ENCODE results near the gene CREB1. TPM values are rescaled to one million over a fixed set of nuclear protein-coding genes. Genes with fewer than 3 reads are reported as not detected.

CREB1 gene
- total and polyA plus RNA-seq, 8 donors, result 61.1 to 83.0 (median 70.9) TPM

DNA sequence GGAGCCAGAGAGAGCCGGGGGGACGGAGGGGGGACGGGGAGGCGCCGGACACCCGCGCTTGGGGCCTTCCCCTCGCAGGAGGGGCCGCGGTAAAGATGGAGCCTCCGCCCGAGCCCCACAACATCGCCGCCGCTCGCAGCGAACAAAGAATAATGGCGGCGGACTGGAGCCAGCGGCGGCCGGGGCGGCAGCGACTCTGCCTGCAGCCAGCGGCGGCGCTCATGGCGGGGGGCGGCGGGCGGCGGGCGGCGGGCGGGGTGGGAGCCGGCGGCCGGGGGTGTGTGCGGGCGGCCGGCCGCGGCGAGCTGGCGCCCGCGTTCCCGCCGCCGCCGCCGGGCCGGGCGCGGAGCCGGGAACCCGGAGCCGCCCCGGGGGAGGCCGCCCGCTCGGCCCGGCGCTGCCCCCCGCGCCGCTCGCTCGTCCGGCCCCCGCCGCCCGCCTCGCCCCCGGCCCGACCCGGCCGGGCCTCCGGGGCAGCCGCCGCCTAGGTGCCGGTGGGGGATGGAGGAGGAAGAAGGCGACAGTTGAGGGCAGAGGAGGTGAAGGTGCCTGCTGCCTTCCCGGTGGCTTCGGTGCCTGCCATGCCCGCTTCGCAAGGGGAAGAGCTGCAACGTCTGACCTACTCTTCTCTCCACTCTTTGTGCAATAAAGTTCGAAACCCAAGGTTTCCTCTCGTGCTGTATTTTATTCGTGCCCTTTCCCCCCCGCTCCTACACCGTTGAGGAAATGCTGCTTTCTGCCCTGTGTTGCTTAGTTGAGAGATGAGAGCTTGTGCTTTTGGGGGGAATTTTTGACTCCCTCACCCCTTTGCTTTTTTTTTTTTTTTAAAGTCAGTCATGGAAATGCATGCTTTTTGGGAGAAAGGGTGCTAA is 634 bp downstream of the CREB1 start:
- Histone ChIP-seq H3K27ac (peak overlapping the region; percentile 98 to 99), H3K4me1 (peaks cover 25 to 56% of the 10 kb centered on the region in 2 donors), H3K4me3 (peak overlapping the region; percentile 51 to 68), H3K36me3 (no peaks in the 10 kb centered on the region), H3K9me3 (no peaks in the 10 kb centered on the region), H3K27me3 (no peaks in the 10 kb centered on the region)
- ATAC-seq (no peak), DNase-seq (peak; percentile 47 to 88 (median 60))
- TF ChIP-seq, protein P1, sequence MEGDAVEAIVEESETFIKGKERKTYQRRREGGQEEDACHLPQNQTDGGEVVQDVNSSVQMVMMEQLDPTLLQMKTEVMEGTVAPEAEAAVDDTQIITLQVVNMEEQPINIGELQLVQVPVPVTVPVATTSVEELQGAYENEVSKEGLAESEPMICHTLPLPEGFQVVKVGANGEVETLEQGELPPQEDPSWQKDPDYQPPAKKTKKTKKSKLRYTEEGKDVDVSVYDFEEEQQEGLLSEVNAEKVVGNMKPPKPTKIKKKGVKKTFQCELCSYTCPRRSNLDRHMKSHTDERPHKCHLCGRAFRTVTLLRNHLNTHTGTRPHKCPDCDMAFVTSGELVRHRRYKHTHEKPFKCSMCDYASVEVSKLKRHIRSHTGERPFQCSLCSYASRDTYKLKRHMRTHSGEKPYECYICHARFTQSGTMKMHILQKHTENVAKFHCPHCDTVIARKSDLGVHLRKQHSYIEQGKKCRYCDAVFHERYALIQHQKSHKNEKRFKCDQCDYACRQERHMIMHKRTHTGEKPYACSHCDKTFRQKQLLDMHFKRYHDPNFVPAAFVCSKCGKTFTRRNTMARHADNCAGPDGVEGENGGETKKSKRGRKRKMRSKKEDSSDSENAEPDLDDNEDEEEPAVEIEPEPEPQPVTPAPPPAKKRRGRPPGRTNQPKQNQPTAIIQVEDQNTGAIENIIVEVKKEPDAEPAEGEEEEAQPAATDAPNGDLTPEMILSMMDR (IDR thresholded peaks at IDR 0.05), result no peak
- intact Hi-C loops (cut with DNase I), result no loop called here

DNA sequence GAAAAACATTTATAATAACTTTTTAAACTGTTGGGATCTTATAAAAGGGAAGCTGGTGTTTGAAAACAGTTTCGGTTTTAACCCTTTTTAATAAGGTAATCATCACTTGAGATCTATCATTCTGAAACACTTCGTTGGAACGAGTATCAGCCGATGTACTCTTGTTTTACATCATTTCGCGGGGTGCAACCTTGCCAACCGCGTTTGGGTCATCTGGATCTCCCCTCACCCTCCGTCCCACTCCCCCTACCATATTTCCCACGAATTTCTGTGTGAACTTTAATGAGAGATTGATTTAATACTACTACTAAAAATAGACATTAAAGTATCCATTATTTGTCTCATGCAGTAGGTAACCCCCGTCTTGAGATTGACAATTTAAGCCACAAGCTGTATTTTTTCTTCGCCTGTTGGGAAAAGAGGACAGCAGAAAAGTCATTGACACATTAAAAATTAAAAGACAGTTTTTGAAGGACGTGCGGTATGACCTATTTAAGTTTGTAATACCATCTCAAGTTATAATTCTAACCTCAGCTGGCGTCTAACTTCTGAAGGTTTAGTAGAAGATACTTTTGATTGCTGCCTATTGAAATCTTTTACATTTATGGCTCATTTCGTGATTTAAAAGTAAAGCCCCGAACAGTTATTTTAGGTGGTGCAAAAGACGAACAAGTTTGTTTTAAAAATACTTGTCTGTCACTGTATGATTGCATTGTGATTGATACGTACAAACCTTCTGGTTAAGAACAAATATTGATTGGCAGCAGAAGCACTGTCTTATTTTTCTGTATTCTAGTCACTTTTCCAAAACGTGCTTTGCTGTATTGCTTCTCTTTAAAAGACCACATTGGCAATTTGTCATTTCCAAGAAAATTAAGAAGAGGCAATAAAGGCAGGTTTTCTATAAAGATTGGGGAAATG is 1.5 kb downstream of the CREB1 start:
- H3K9me3 ChIP-seq, result no peaks in the 10 kb centered on the region
- DNase-seq (peak in 1 of 4 donors; percentile 13), ATAC-seq (no peak)
- TF ChIP-seq, protein P1 (IDR thresholded peaks at IDR 0.05), result no peak
- no peaks in the 10 kb centered on the region for H3K27me3 ChIP-seq
- intact Hi-C loops (cut with DNase I), result no loop called here
- peak overlapping the region; percentile 93 to 99 for H3K27ac ChIP-seq
- H3K4me3 ChIP-seq, result peak overlapping the region; percentile 49 to 68
- no peaks in the 10 kb centered on the region for H3K36me3 ChIP-seq
- peaks cover 25 to 61% of the 10 kb centered on the region in 2 donors for H3K4me1 ChIP-seq

DNA sequence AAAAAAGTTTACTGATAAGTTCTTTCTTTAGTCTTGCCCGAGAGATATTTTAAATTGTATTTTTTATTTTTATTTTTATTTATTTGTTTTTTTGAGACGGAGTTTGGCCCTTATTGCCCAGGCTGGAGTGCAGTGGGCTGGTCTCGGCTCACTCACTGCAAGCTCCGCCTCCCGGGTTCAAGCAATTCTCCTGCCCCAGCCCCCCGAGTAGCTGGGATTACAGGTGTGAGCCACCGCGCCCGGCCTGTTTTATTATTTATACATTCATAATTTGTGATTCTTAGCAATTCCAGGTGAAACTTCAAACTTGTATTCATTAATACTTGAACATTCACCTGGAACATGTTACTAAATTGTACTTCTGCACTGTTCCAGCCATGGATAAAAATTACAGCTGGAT is 2.9 kb downstream of the CREB1 start:
- no peak for ATAC-seq
- no peaks in the 10 kb centered on the region for H3K27me3 ChIP-seq
- no peaks in the 10 kb centered on the region for H3K9me3 ChIP-seq
- intact Hi-C loops (cut with DNase I), result no loop called here
- H3K27ac ChIP-seq, result peak overlapping the region; percentile 93 to 99
- TF ChIP-seq, protein P1 (IDR thresholded peaks at IDR 0.05), result no peak
- H3K4me3 ChIP-seq, result no peak overlapping the region
- no peaks in the 10 kb centered on the region for H3K36me3 ChIP-seq
- peaks cover 25 to 65% of the 10 kb centered on the region in 2 donors for H3K4me1 ChIP-seq
- DNase-seq, result no peak

DNA sequence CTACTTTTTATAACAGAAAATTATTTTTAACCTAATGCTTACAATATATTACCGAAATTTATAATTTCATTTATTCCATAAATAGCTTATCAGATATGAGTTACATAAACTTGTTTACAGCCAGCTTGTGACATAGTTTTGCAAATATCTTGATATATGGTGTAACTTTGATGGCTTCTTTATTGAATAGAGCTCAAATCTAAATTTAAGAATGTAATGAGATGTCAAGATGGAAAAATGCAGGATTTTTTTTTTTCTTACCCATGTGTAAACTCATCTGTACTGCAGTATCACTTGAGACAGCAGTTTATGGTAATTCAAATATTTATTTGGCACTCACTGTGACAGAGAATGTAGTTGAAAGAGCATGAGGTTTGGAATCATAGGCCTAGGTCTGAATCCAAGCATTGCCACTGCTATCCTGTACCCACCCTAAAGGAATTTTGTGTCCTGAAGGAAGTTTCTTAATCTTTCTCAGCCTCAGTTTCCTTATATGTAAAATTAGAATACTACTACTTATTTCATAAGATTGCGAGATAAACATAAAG is 3.8 kb downstream of the CREB1 start:
- peak in 1 of 4 donors; percentile 29 for DNase-seq
- Histone ChIP-seq H3K27ac (peak overlapping the region; percentile 24 to 93), H3K9me3 (no peaks in the 10 kb centered on the region), H3K27me3 (no peaks in the 10 kb centered on the region), H3K36me3 (no peaks in the 10 kb centered on the region), H3K4me3 (no peak overlapping the region), H3K4me1 (peaks cover 25 to 60% of the 10 kb centered on the region in 2 donors)
- intact Hi-C loops (cut with DNase I), result no loop called here
- peak; percentile 14 for ATAC-seq
- TF ChIP-seq, protein P1 (IDR thresholded peaks at IDR 0.05), result no peak
